Subcutaneous abdominal adipose tissue (tissue), 5 donors: ENCODE measurements around the gene SERPINA10.
A peak's percentile ranks its signal among the peaks of the same experiment; 100 is the strongest.

Experiments
- H3K27ac ChIP-seq: one replicate; pipeline ENCODE4 v1.7.0; 2013; ENCODE audit warnings: low read depth, mild to moderate bottlenecking, inconsistent platforms, low read length, moderate library complexity
- H3K27me3 ChIP-seq, 5 donors: one replicate each; pipeline ENCODE4 v1.7.0; 2013; ENCODE audit warnings: low read length in 5 of 5, inconsistent platforms in 1 of 5; ENCODE audit not compliant: control insufficient read depth in 5 of 5, insufficient read depth in 4 of 5
- H3K36me3 ChIP-seq, 5 donors: one replicate each; pipeline ENCODE4 v1.7.0; 2013; ENCODE audit warnings: low read length in 5 of 5; ENCODE audit not compliant: control insufficient read depth in 5 of 5, insufficient read depth in 5 of 5
- H3K4me1 ChIP-seq, 5 donors: one replicate each; pipeline ENCODE4 v1.7.0; 2013; ENCODE audit warnings: low read length in 5 of 5, mild to moderate bottlenecking in 3 of 5, moderate library complexity in 1 of 5; ENCODE audit not compliant: control insufficient read depth in 5 of 5, insufficient read depth in 5 of 5
- H3K4me3 ChIP-seq, 5 donors: one replicate each; pipeline ENCODE4 v1.7.0; 2013; ENCODE audit warnings: low read length in 5 of 5, low read depth in 1 of 5
- H3K9ac ChIP-seq, 5 donors: one replicate each; pipeline ENCODE4 v1.7.0; 2013; ENCODE audit warnings: low read length in 5 of 5, mild to moderate bottlenecking in 4 of 5, moderate library complexity in 3 of 5
- H3K9me3 ChIP-seq, 5 donors: one replicate each; pipeline ENCODE4 v1.7.0; 2013; ENCODE audit warnings: low read length in 5 of 5; ENCODE audit not compliant: control insufficient read depth in 5 of 5
- donor health status: healthy.
- donor health status: healthy.
- donor health status: healthy.
- donor health status: healthy.
- donor health status: healthy.

Gene SERPINA10

DNA sequence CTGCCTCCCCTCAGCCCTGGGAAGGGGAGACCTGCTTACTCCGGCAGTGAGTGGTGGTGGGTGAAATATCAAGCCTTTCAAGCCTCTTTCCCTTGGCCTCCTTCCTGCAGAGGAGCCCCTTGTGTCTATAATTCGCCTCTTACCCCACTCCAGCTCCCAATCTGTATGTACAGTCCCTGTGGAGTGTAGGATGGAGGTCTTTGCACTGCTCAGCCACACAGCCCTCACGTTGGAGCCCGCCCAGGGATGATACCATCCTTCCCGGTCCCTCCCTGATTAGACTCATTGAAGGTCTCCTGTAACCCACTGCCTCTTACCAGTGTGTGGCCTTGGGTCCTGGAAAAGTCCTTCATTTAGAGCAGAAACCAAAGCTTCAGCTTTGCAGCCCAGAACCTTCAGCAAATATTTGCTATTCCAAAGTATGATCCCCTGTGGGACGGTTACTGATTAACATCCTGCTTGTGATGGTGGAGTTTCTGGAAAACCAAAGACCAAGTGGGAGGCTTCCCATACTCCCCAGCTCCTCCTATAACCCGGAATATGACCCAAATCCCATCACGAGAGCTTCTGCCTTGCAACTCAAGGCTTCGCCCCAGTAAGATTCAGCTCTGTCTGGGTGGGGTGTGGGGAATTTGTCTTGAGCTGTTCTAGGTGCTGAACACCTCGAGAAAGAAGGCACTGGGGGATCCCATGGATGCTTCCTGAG is at the start of gene SERPINA10:
SERPINA10 (minus strand) TSS at position 397 of the 706 bp plus-strand sequence. CDS start 2,675 bp downstream, outside the sequence.
- H3K27ac ChIP-seq, result no peak within 1 kb of the TSS
- H3K4me1 ChIP-seq, result peaks cover 0 to 10% (median 5%) of the 10 kb centered on the region in 5 donors
- H3K36me3 ChIP-seq, result no peaks in the 10 kb centered on the region
- H3K27me3 ChIP-seq, result no peaks in the 10 kb centered on the region
- H3K4me3 ChIP-seq, result no peak within 1 kb of the TSS
- H3K9ac ChIP-seq, result no peak within 1 kb of the TSS
- no peaks in the 10 kb centered on the region for H3K9me3 ChIP-seq

GRCh38 chr14:94342334-94342934 is 49.4 kb upstream of the SERPINA10 start:
- no peaks in the 10 kb centered on the region for H3K9me3 ChIP-seq
- H3K27me3 ChIP-seq, result peaks cover 0 to 4% (median 0%) of the 10 kb centered on the region in 5 donors
- H3K4me1 ChIP-seq, result peaks cover 3 to 29% (median 20%) of the 10 kb centered on the region in 5 donors
- no peaks in the 10 kb centered on the region for H3K36me3 ChIP-seq
- peak overlapping the region; percentile 6 for H3K27ac ChIP-seq
- peak overlapping the region in 1 of 5 donors; percentile 31 for H3K4me3 ChIP-seq
- H3K9ac ChIP-seq, result no peak overlapping the region

- H3K4me1 ChIP-seq, result peaks cover 3 to 29% (median 20%) of the 10 kb centered on the region in 5 donors
- no peaks in the 10 kb centered on the region for H3K36me3 ChIP-seq
- no peak overlapping the region for H3K27ac ChIP-seq
- no peaks in the 10 kb centered on the region for H3K9me3 ChIP-seq
- peak overlapping the region in 1 of 5 donors; percentile 31 for H3K4me3 ChIP-seq
- peaks cover 0 to 4% (median 0%) of the 10 kb centered on the region in 5 donors for H3K27me3 ChIP-seq
- no peak overlapping the region for H3K9ac ChIP-seq
These were observed 48.7 kb upstream of the SERPINA10 start for GRCh38 chr14:94341656-94342333.

GRCh38 chr14:94340533-94340932 is 47.5 kb upstream of the SERPINA10 start:
- H3K36me3 ChIP-seq, result no peaks in the 10 kb centered on the region
- H3K9me3 ChIP-seq, result no peaks in the 10 kb centered on the region
- H3K4me1 ChIP-seq, result peaks cover 0 to 29% (median 20%) of the 10 kb centered on the region in 5 donors
- peaks cover 0 to 3% (median 0%) of the 10 kb centered on the region in 5 donors for H3K27me3 ChIP-seq
- no peak overlapping the region for H3K4me3 ChIP-seq
- no peak overlapping the region for H3K9ac ChIP-seq
- H3K27ac ChIP-seq, result no peak overlapping the region

- Histone ChIP-seq H3K4me1 (peaks cover 0 to 15% (median 15%) of the 10 kb centered on the region in 5 donors), H3K9me3 (no peaks in the 10 kb centered on the region), H3K27me3 (no peaks in the 10 kb centered on the region), H3K4me3 (no peak overlapping the region), H3K36me3 (no peaks in the 10 kb centered on the region), H3K9ac (no peak overlapping the region), H3K27ac (no peak overlapping the region)
These were observed 45.0 kb upstream of the SERPINA10 start for GRCh38 chr14:94338023-94338422.

DNA sequence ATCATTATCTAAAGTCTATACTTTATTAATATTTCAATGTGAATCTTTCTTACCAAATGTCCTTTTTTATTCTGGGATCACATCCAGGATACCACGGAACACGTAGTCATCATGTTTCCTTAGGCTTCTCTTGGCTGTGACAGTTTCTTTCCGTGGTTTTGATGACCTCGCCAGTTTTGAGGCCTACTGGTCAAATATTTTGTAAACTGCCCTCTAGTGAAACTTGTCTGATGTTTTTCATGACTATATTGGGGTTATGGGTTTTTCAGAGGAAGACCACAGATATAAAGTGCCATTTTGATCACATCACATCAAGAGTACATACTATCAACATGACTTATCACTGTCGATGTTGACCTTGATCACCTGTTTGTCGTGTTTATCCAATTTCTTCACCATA is 44.2 kb upstream of the SERPINA10 start:
- no peaks in the 10 kb centered on the region for H3K9me3 ChIP-seq
- no peak overlapping the region for H3K4me3 ChIP-seq
- no peaks in the 10 kb centered on the region for H3K27me3 ChIP-seq
- H3K9ac ChIP-seq, result no peak overlapping the region
- no peaks in the 10 kb centered on the region for H3K36me3 ChIP-seq
- H3K4me1 ChIP-seq, result peaks cover 0 to 8% (median 8%) of the 10 kb centered on the region in 5 donors
- H3K27ac ChIP-seq, result no peak overlapping the region

DNA sequence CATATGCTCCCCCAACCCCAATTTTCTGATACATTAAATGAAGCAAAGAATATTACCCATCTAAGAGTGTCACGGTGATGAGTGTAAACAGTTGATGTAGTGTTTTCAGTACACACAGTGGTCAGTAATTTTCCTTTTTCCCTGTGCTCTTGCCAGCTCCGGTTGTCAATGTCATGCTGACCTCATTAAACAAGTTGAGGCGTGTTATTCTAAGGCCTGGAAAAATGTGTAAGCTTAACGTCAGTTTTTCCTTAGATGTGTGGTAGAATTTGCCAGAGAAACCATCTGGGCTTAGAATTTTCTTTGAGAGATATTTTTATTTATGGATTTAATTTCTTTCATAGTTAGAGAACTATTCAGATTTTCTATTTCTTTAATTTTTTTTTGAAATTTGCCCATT is 41.8 kb upstream of the SERPINA10 start:
- H3K9me3 ChIP-seq, result no peaks in the 10 kb centered on the region
- no peak overlapping the region for H3K4me3 ChIP-seq
- no peaks in the 10 kb centered on the region for H3K36me3 ChIP-seq
- no peak overlapping the region for H3K27ac ChIP-seq
- H3K4me1 ChIP-seq, result peaks cover 0 to 6% (median 0%) of the 10 kb centered on the region in 5 donors
- no peaks in the 10 kb centered on the region for H3K27me3 ChIP-seq
- no peak overlapping the region for H3K9ac ChIP-seq

- H3K36me3 ChIP-seq, result no peaks in the 10 kb centered on the region
- no peak overlapping the region for H3K4me3 ChIP-seq
- peaks cover 0 to 6% (median 0%) of the 10 kb centered on the region in 5 donors for H3K4me1 ChIP-seq
- H3K27ac ChIP-seq, result no peak overlapping the region
- no peaks in the 10 kb centered on the region for H3K27me3 ChIP-seq
- no peak overlapping the region for H3K9ac ChIP-seq
- H3K9me3 ChIP-seq, result no peaks in the 10 kb centered on the region
These were observed 39.5 kb upstream of the SERPINA10 start for GRCh38 chr14:94332587-94332986.

GRCh38 chr14:94332063-94332583 is 39.1 kb upstream of the SERPINA10 start:
- no peak overlapping the region for H3K27ac ChIP-seq
- H3K36me3 ChIP-seq, result no peaks in the 10 kb centered on the region
- no peaks in the 10 kb centered on the region for H3K27me3 ChIP-seq
- no peaks in the 10 kb centered on the region for H3K9me3 ChIP-seq
- no peak overlapping the region for H3K9ac ChIP-seq
- H3K4me3 ChIP-seq, result no peak overlapping the region
- peaks cover 0 to 6% (median 0%) of the 10 kb centered on the region in 5 donors for H3K4me1 ChIP-seq

DNA sequence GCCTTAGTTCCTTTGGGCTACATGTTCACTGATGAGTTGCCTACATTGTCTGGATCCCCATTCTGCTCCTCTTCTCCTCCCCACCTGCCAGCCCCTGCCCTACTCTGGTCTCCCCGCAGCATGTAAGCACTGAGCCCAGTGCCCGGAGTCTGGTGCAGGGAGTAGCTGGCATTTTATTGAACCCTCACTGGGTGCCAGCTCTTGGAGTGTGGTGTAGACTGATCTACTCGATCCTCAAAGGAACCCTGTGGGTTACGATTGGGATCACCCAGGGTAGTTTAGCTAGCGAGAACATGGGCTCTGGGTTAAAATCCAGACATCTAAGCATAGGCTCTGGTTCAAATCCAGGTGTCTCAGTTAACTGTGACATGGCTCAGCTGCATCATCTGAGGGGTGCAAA is 38.4 kb upstream of the SERPINA10 start:
- H3K27ac ChIP-seq, result no peak overlapping the region
- H3K9ac ChIP-seq, result no peak overlapping the region
- no peaks in the 10 kb centered on the region for H3K27me3 ChIP-seq
- H3K4me1 ChIP-seq, result peaks cover 0 to 6% (median 0%) of the 10 kb centered on the region in 5 donors
- no peaks in the 10 kb centered on the region for H3K36me3 ChIP-seq
- H3K9me3 ChIP-seq, result no peaks in the 10 kb centered on the region
- H3K4me3 ChIP-seq, result no peak overlapping the region
